ENCODE results near the gene SCN8A.

SCN8A gene

DNA sequence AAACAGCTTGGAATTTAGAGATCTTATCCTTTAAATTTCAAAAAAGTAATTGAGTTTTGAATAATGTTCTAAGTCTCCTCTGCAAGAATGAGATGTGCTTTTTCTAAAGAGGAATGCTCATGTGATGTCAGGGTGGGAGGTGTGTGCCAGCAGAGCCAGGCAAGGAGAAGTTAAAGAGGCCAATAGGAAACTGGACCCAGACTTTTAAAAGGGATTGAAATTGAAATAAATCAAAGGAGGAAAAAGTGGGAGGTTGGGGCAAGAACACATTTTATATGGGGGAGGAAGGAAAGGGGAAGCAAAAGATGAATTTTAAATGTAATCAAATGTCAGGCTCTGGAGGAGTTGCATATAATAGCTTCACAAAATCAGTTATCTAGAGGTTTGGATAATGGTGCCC is 131.4 kb downstream of the SCN8A start:
- no peak for DNase-seq

DNA sequence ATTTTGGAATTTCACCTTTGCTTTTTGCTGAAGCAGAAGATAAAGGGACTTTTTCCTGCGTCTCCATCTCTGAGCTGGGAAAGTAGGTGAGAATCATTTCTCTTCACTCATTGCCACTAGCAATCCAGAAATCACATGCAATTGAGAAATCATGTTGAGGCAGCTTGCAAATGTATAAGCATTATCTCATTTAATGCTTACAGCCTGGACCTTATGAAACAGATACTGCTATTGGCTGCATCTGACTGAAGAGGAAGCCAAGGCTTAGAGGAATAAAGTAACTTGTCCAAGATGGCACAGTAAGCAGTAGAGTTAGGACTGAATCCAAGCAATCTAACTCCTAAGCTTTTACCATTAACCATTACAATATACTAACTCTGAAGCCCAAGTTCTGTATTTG is 135.1 kb downstream of the SCN8A start:
- no peak for DNase-seq

GRCh38 chr12:51726931-51727330 is 135.9 kb downstream of the SCN8A start:
- no peak for DNase-seq

- no peak for DNase-seq
Measured at GRCh38 chr12:51729331-51729730, 138.3 kb downstream of the SCN8A start.

DNA sequence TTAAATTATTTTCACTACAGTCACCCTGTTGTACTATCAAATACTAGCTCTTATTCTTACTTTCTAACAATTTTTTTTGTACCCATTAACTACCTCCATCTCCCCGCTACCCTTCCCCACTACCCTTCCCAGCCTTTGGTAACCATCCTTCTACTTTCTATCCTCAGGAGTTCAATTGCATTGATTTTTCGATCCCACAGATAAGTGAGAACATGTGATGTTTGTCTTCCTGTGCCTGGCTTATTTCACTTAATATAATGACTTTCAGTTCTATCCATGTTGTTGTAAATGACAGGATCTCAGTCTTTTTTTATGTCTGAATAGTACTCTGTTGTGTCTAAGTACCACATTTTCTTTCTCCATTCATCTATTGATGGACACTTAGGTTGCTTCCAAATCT is 139.7 kb downstream of the SCN8A start:
- DNase-seq: no peak

DNA sequence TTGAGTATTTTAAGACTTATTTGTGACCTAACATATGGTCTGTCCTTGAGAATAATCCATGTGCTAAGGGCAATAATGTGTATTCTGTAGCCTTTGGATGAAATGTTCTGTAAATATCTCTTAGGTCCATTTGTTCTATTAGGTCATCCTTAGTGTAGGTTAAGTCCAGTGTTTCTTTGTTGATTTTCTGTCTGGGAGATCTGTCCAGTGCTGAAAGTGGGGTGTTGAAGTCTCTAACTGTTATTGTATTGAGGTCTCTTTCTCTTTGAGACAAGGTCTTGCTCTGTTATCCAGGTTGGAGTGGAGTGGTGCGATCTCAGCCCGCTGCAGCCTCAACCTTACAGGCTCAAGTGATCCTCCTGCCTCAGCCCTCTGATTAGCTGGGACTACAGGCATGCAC is 149.5 kb downstream of the SCN8A start:
- no peak for DNase-seq

DNA sequence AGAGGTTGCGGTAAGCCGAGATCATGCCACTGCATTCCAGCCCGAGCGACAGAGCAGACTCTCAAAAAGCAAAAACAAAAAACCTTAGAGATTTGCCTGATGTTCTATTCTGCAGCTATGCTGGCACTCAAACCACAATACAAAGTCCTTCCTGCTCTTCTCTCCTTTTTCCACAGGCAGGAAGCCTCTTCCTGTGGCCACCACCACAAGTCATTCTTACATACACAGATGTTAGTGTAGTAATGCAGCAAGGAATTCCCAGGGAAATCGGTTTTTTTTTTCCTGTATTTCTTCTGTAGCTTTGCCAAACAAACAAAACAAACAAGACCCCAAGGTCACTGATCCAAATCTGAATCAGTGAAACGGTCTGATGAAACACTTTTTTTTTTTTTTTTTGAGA is 153.2 kb downstream of the SCN8A start:
- no peak for DNase-seq

DNA sequence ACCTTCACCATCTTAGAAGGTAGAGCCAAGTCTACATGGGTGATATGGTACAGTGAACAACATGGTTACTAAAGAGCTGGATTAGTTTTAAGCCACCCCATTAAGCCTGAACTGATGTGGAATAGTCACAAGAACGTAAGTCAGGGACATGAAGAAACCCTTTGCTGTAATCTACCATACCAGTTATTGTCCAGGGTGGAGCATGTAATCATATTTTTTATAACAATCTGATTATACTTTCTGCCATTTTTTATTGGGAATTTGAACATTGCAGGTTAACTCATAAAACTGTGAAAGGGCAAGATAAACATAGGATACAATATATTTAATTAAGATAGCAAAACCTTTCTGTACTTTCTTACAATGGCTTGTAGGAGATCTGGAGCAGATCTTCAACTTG is 153.9 kb downstream of the SCN8A start:
- no peak for DNase-seq

DNA sequence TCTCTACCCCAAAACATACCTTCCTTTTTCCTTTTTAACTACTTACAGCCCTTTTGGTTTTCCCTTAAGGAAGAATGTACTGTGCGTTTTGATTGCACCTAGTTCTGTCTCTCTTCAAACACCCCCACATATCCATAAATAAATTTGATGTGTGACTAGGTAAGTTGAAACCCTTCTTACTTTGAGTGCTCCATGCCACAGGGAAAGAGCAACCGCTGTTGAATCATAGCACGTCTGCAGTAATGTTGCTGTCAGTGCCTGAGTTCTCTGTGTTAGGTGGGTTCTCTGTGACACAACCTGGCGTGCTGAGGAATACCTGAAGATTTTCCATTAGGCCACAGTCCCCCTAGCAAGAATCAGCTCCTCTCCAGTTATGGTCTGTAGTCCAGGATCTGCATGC is 155.4 kb downstream of the SCN8A start:
- no peak for DNase-seq

GRCh38 chr12:51748235-51748634 is 157.2 kb downstream of the SCN8A start:
- no peak for DNase-seq

GRCh38 chr12:51749206-51749985 is 158.4 kb downstream of the SCN8A start:
- DNase-seq: no peak

GRCh38 chr12:51749986-51750317 is 158.9 kb downstream of the SCN8A start:
- DNase-seq: no peak

DNA sequence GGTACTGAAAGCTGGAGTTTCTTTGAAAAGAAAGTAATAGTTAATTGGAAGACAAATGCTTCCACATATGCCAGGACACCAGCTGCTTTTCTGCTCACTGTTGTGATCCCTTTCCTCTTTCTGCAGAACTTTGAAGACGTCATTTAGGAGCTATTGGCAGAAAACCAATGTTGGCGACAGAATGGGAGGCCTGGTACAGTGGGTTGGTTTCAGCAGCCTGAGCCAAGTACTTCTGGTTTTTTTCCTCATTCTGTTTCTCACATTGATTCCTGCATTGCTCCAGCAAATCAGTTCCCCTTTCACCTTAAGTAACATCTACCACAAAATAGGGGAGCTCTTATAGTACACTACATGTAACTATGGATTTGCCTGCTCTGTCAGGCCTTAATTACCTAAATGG is 160.6 kb downstream of the SCN8A start:
- DNase-seq: no peak

- no peak for DNase-seq
Measured at GRCh38 chr12:51752234-51752889, 161.3 kb downstream of the SCN8A start.

GRCh38 chr12:51753980-51754675 is 163.1 kb downstream of the SCN8A start:
- no peak for DNase-seq

- no peak for DNase-seq
Measured at GRCh38 chr12:51755251-51755650, 164.2 kb downstream of the SCN8A start.

DNA sequence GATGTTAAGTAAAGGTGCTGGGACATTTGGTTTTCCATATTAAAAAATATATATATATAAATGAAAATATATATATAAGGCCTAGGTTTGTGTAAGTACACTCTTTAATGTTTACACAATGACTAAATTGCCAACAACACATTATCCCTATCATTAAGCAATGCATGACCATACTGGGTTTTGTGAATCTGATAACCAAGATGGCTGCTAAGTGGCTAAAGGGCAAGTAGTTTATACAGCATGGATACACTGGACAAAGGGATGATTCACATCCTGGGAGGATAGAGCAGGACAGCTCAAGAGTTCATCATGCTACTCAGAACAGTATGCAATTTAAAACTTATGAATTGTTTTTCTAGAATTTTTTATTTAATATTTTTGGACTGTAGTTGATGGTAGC is 168.1 kb downstream of the SCN8A start:
- no peak for DNase-seq

DNA sequence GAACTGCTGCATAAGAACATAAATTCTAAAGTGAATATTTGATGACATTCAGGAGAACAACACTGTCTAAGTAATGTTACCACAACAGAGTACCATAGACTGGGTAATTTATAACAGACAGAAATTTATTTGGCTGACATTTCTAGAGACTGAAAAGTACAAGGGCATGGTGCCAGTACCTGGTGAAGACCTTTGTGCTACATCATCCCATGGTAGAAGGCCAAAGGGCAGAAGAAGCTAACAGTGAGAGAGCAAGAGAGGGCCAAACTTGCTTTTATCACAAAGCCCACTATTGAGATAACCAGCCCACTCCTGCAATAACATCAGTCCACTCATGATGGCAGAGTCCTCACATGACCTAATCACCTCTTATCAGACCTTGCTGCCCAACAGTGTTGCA is 168.7 kb downstream of the SCN8A start:
- DNase-seq: no peak

DNA sequence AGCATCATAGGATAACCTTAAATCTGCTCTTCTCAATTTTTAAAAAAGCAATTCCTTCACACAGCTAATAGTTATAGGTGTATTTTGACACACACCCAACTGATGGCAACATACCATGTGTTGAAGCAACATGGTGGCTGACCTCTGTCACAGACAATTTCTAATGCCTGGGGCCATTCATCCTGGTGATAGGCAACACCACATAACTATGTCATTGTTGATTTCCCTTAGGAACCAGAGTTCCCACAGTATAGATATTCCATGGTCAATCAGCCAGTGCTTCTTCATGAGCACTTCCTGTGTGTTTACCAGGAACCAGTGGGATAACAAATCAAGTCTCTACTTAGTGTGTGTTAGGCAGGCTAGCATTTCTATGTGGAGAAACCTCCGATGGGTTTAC is 169.2 kb downstream of the SCN8A start:
- DNase-seq: no peak

DNA sequence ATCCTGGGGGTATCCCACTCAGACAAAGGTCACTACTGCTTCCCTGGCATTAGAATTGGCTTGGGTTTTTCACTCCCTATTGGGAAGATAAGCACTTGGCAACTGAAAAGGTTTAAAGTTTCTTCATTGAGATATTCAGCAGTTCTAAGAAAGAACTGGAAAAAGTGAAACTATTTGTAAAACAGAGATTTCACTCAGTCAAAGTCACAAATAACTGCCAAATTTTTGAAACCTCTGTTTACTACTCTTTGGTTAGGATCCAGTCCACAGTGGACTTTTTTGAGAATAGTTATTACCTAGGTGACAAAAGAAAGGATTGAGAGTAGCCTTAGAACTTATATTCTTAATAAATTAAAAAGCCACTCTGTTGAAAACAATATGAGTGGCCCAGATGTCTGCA is 172.7 kb downstream of the SCN8A start:
- no peak for DNase-seq

DNA sequence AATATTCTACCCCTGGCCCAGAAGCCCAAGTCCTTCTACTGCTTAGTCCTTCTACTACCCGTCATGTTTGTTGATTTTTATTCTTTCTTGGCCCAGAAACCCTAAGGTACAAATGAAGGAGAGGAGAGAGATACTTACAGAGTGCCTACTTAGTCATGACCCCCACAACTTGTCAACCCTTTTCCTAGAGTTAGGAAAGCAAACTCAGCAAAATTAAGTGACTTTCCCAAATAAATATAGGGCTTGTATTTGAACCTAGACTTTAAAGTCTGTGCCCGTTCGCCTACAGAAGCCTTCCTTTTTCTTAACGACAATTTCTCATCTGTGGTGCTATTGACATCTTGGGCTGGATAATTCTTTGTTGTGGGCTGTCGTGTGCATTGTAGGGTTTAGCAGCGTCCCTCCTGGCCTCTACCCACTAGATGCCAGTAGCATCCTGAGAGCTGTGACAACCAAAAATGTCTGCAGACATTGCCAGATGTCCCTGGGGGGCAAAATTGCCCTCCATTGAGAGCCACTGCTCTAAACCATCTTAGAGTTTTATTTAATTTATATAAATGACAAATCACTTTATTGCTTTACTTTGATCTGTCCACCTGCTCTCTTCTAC is 175.1 kb downstream of the SCN8A start:
- no peak for DNase-seq

DNA sequence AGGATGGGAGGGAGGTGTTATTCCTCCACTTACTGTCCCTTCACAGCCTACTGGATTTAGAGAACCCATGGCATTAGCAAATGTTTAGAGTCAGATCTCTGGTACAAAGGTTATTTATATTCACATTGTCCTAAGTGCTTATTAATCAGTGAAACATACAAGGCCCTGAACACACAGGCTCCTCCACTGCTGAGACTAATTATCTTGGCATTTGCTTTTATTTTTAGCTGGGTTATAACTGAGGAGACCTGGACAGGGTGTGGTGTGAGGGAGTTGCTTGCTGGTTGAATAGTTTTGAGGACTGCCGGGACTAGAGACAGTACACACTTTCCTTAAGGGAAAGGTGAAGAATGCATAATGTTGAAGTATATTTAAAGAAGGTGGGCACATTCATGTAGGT is 180.0 kb downstream of the SCN8A start:
- no peak for DNase-seq

DNA sequence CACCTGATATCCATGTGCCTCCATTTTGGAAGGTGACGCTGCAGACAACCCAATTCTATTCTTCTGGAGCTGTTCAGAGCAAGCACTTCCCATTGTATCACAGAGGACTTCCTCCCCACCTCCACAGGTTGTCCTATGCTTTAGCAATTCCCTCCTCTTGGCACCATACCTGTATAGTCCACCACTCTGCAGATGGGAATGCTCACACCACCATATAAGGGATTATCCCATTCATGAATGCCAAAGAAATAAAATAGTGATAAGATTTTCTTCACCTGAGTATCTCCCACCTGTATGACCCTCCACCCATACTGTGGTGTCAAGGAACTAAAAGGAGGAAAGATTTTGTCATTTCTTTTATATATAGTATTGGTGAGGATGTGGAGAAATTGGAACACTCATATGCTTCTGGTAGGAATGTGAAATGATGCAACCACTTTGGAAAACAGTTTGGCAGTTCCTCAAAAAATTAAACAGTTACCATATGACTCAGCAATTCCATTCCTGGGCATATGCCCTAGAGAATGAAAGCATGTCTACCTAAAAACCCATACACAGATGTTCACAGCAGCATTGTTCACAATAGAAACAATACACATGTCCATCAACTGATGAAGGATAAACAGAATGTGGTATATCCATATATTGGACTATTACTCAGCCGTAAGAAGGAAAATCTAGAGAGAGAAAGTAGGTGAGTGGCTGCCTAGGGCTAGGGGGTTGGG is 182.3 kb downstream of the SCN8A start:
- no peak for DNase-seq
